ENCODE data around the gene RBM17. TPM values are rescaled to one million over a fixed set of nuclear protein-coding genes. Genes with fewer than 3 reads are reported as not detected.
"Not testable (repeated sequence)": the region's sequence is repeated elsewhere in the genome, so short reads cannot be mapped to it uniquely, and the experiment has no call there.

The RBM17 gene
- total RNA-seq, 1 experiment from 2014 or later: 128 TPM

DNA sequence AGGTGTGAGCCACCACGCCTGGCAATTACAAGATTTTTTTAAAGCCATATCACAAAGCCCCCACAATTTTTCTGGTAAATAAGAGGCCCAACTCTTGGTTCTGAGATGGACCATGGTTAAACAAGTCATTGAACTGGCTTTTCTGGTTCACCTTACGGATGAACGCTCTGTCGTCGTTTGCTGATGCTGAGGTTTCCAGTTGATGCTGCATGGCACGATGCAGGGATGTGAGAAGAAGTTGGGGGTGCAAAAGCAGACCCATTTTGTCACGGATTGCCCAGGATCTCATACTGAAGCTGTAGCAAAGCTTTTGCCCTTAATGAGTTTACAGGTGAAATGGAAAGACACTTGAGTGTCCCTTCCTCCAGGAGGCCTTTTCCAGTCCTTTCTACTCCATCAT lies 24.7 kb upstream of the RBM17 start:
- DNase-seq (ENCODE audit: unreplicated experiment): no peak
- Mint-ChIP-seq H3K27me3 (ENCODE audit: insufficient read depth, unreplicated experiment) (peaks cover 44% of the 10 kb centered on the region), H3K36me3 (ENCODE audit: insufficient read depth, unreplicated experiment) (no peaks in the 10 kb centered on the region), H3K27ac (ENCODE audit: low read depth, unreplicated experiment) (no peak overlapping the region), H3K9me3 (ENCODE audit: unreplicated experiment) (no peaks in the 10 kb centered on the region), H3K4me1 (ENCODE audit: insufficient read depth, unreplicated experiment) (no peaks in the 10 kb centered on the region), H3K4me3 (ENCODE audit: unreplicated experiment) (no peak overlapping the region)
- TF ChIP-seq, protein P1, sequence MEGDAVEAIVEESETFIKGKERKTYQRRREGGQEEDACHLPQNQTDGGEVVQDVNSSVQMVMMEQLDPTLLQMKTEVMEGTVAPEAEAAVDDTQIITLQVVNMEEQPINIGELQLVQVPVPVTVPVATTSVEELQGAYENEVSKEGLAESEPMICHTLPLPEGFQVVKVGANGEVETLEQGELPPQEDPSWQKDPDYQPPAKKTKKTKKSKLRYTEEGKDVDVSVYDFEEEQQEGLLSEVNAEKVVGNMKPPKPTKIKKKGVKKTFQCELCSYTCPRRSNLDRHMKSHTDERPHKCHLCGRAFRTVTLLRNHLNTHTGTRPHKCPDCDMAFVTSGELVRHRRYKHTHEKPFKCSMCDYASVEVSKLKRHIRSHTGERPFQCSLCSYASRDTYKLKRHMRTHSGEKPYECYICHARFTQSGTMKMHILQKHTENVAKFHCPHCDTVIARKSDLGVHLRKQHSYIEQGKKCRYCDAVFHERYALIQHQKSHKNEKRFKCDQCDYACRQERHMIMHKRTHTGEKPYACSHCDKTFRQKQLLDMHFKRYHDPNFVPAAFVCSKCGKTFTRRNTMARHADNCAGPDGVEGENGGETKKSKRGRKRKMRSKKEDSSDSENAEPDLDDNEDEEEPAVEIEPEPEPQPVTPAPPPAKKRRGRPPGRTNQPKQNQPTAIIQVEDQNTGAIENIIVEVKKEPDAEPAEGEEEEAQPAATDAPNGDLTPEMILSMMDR (IDR thresholded peaks at IDR 0.05; ENCODE audit: unreplicated experiment): no peak
- CTCF ChIA-PET: no interaction called here
- intact Hi-C loops (cut with micrococcal nuclease): no loop called here
- no TSS peak for BruUV-seq (replicated peaks)
- POLR2A ChIA-PET: interaction anchor here (0.6 kb wide), 1 partner anchor 211 kb away, joined by 4 read pairs; no protein-coding TSS in a partner anchor

DNA sequence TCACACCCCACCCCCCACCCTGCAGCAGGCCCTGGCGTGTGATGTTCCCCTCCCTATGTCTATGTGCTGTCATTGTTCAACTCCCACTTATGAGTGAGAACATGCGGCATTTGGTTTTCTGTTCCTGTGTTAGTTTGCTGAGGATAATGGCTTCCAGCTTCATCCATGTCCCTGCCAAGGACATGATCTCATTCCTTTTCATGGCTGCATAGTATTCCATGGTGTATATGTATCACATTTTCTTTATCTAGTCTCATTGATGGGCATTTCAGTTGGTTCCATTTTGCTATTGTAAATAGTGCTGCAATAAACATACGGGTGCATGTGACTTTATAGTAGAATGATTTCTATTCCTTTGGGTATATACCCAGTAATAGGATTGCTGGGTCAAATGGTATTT lies 24.1 kb upstream of the RBM17 start:
- CTCF ChIA-PET; H3K4me3 Mint-ChIP-seq (ENCODE audit: unreplicated experiment); DNase-seq (ENCODE audit: unreplicated experiment); intact Hi-C loops (cut with micrococcal nuclease); H3K4me1 Mint-ChIP-seq (ENCODE audit: insufficient read depth, unreplicated experiment); H3K9me3 Mint-ChIP-seq (ENCODE audit: unreplicated experiment); H3K27ac Mint-ChIP-seq (ENCODE audit: low read depth, unreplicated experiment); H3K36me3 Mint-ChIP-seq (ENCODE audit: insufficient read depth, unreplicated experiment); POLR2A ChIA-PET; BruUV-seq (replicated peaks): not testable (repeated sequence)
- H3K27me3 Mint-ChIP-seq (ENCODE audit: insufficient read depth, unreplicated experiment): peaks cover 38% of the 10 kb centered on the region

DNA sequence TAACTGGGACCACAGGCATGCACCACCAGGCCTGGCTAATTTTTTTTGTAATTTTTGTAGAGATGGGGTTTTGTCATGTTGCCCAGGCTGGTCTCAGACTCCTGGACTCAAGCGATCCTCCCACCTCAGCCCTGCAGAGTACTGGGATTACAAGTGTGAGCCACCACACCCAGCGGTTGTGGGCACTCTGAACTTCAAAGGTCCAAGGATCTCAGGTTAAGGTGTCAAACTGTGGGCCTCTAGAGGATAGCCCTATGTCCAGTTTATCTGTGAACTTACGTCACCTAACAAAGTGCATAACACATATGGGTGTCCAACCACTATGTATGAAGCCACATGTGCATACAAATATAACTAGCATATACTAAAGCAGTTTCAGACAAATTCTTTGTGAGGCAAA lies 23.4 kb upstream of the RBM17 start:
- no peak overlapping the region for H3K4me3 Mint-ChIP-seq (ENCODE audit: unreplicated experiment)
- H3K36me3 Mint-ChIP-seq (ENCODE audit: insufficient read depth, unreplicated experiment): no peaks in the 10 kb centered on the region
- ChIA-PET CTCF (no interaction called here), POLR2A (no interaction called here)
- no peak overlapping the region for H3K27ac Mint-ChIP-seq (ENCODE audit: low read depth, unreplicated experiment)
- H3K9me3 Mint-ChIP-seq (ENCODE audit: unreplicated experiment): no peaks in the 10 kb centered on the region
- BruUV-seq (replicated peaks): no TSS peak
- H3K4me1 Mint-ChIP-seq (ENCODE audit: insufficient read depth, unreplicated experiment): no peaks in the 10 kb centered on the region
- DNase-seq (ENCODE audit: unreplicated experiment): no peak
- TF ChIP-seq, protein P1 (IDR thresholded peaks at IDR 0.05; ENCODE audit: unreplicated experiment): no peak
- peaks cover 38% of the 10 kb centered on the region for H3K27me3 Mint-ChIP-seq (ENCODE audit: insufficient read depth, unreplicated experiment)
- intact Hi-C loops (cut with micrococcal nuclease): no loop called here

DNA sequence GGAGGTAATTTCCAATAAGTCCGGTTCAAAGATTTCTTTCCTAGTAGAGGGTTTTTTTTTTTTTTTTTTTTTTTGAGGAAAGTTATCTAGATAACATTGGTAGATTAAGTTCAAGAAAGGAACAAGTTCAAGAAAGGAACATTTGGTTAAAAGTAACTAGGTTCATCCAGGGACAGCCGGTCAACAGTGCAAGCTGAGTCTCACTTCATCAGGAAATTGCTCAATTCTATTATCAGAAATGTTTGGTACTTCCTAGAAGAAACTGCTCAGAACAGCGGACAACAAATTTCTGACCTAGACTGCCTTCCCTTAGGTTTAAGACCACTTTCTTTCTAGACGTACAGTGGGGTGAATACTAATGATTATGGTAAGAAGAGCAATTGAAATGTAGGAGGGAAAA lies 23.0 kb upstream of the RBM17 start:
- POLR2A ChIA-PET: interaction anchor here (1.0 kb wide), 1 partner anchor 13 kb away, joined by 3 read pairs; no protein-coding TSS in a partner anchor
- H3K4me3 Mint-ChIP-seq (ENCODE audit: unreplicated experiment): no peak overlapping the region
- no peak for DNase-seq (ENCODE audit: unreplicated experiment)
- intact Hi-C loops (cut with micrococcal nuclease): no loop called here
- H3K27ac Mint-ChIP-seq (ENCODE audit: low read depth, unreplicated experiment): no peak overlapping the region
- H3K9me3 Mint-ChIP-seq (ENCODE audit: unreplicated experiment): no peaks in the 10 kb centered on the region
- CTCF ChIA-PET: interaction anchor here (0.7 to 0.9 kb wide), 3 partner anchors 21 to 99 kb away, joined by 3 to 4 read pairs (median 3); no protein-coding TSS in a partner anchor
- TF ChIP-seq, protein P1 (IDR thresholded peaks at IDR 0.05; ENCODE audit: unreplicated experiment): no peak
- no TSS peak for BruUV-seq (replicated peaks)
- peaks cover 39% of the 10 kb centered on the region for H3K27me3 Mint-ChIP-seq (ENCODE audit: insufficient read depth, unreplicated experiment)
- H3K4me1 Mint-ChIP-seq (ENCODE audit: insufficient read depth, unreplicated experiment): no peaks in the 10 kb centered on the region
- H3K36me3 Mint-ChIP-seq (ENCODE audit: insufficient read depth, unreplicated experiment): no peaks in the 10 kb centered on the region

DNA sequence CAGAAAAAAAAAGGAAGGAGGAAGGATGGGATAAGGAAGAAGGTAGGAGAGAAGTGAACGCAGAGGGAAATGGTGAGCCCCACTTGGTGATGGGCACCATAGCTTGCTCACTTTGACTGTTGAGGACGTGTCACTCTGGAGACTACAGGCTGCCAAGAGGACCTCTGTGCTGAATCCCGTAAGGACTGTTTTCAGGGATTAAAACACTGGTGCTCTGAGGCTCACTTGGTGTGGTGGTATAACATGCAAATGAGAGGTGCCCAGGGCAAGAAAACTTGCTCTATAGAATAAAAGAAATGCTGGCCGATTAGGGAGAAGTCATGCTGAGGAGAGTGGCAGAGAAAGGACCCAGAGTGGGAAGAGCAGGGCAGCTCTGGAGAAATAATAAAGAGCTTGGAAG lies 21.4 kb upstream of the RBM17 start:
- no peak for DNase-seq (ENCODE audit: unreplicated experiment)
- peaks cover 55% of the 10 kb centered on the region for H3K27me3 Mint-ChIP-seq (ENCODE audit: insufficient read depth, unreplicated experiment)
- H3K4me1 Mint-ChIP-seq (ENCODE audit: insufficient read depth, unreplicated experiment): no peaks in the 10 kb centered on the region
- TF ChIP-seq, protein P1 (IDR thresholded peaks at IDR 0.05; ENCODE audit: unreplicated experiment): no peak
- no peak overlapping the region for H3K4me3 Mint-ChIP-seq (ENCODE audit: unreplicated experiment)
- ChIA-PET CTCF (interaction anchor here (1.1 kb wide), 1 partner anchor 19 kb away, joined by 5 read pairs; no protein-coding TSS in a partner anchor), POLR2A (no interaction called here)
- intact Hi-C loops (cut with micrococcal nuclease): no loop called here
- H3K9me3 Mint-ChIP-seq (ENCODE audit: unreplicated experiment): no peaks in the 10 kb centered on the region
- H3K36me3 Mint-ChIP-seq (ENCODE audit: insufficient read depth, unreplicated experiment): no peaks in the 10 kb centered on the region
- H3K27ac Mint-ChIP-seq (ENCODE audit: low read depth, unreplicated experiment): no peak overlapping the region
- BruUV-seq (replicated peaks): no TSS peak
